Ascending aorta (tissue), 2 donors: ENCODE measurements around the gene RDH16. TPM values are rescaled to one million over a fixed set of nuclear protein-coding genes. Genes with fewer than 3 reads are reported as not detected.
"Not testable (repeated sequence)": the region's sequence is repeated elsewhere in the genome, so short reads cannot be mapped to it uniquely, and the experiment has no call there.

Experiments used
- DNase-seq, 2 donors: peaks; one replicate each; pipeline ENCODE4 v3.0.0-alpha.2; 2019; ENCODE audit warnings: low spot score in 2 of 2
- H3K27ac ChIP-seq, 2 donors: fragments of 200-600 bp; sonication (generic); one replicate each; pipeline ENCODE4 v1.5.1; 2016 to 2017; ENCODE audit warnings: mild to moderate bottlenecking in 1 of 2
- H3K27me3 ChIP-seq: fragments of 200-600 bp; sonication (generic); one replicate; pipeline ENCODE4 v1.5.1; 2017
- H3K36me3 ChIP-seq, 2 donors: fragments of 200-600 bp; sonication (generic); one replicate each; pipeline ENCODE4 v1.5.1; 2016
- H3K4me1 ChIP-seq, 2 donors: fragments of 200-600 bp; sonication (generic); one replicate each; pipeline ENCODE4 v1.5.1; 2016 to 2017; ENCODE audit warnings: mild to moderate bottlenecking in 1 of 2
- H3K4me3 ChIP-seq, 2 donors: fragments of 200-600 bp; sonication (generic); one replicate each; pipeline ENCODE4 v1.5.1; 2016 to 2017; ENCODE audit warnings: mild to moderate bottlenecking in 1 of 2
- H3K9me3 ChIP-seq, 2 donors: fragments of 200-600 bp; sonication (generic); one replicate each; pipeline ENCODE4 v1.5.1; 2016
- CTCF ChIP-seq, 3 experiments: fragments of 200-600 bp in 2 of 3; fragments of 450-650 bp in 1 of 3; sonication (generic) in 2 of 3; IDR thresholded peaks; one replicate each; pipeline ENCODE4 v1.5.1; 2016 to 2019; ENCODE audit warnings: antibody characterized with exemption in 3 of 3, mild to moderate bottlenecking in 1 of 3, moderate library complexity in 1 of 3
- intact Hi-C: fragments of 100-400 bp; cut with DNase I; formaldehyde crosslinking; loops from one replicate; pipeline ENCODE4 v1.15.1; 2023
- total RNA-seq: library from RNA; depleted of rRNA; stranded (reverse); fragments of >200 nt; gene quantifications from one replicate; pipeline ENCODE4 v1.1.0, GENCODE V29; 2016

RDH16 gene
- total RNA-seq, 1 donor from 2014 or later, result 5.6 TPM

GRCh38 chr12:56979628-56980027 is 22.2 kb upstream of the RDH16 start:
- no peak for DNase-seq
- Histone ChIP-seq H3K27me3 (no peaks in the 10 kb centered on the region), H3K36me3 (no peaks in the 10 kb centered on the region), H3K4me1 (no peaks in the 10 kb centered on the region), H3K4me3 (no peak overlapping the region), H3K9me3 (no peaks in the 10 kb centered on the region), H3K27ac (no peak overlapping the region)
- no peak for TF ChIP-seq CTCF (IDR thresholded peaks at IDR 0.05)
- intact Hi-C loops, result no loop called here

GRCh38 chr12:56978397-56979138 is 21.2 kb upstream of the RDH16 start:
- no peak for DNase-seq
- Histone ChIP-seq H3K36me3 (no peaks in the 10 kb centered on the region), H3K4me1 (no peaks in the 10 kb centered on the region), H3K4me3 (no peak overlapping the region), H3K27me3 (no peaks in the 10 kb centered on the region), H3K9me3 (no peaks in the 10 kb centered on the region), H3K27ac (no peak overlapping the region)
- no peak for TF ChIP-seq CTCF (IDR thresholded peaks at IDR 0.05)
- intact Hi-C loops, result no loop called here

DNA sequence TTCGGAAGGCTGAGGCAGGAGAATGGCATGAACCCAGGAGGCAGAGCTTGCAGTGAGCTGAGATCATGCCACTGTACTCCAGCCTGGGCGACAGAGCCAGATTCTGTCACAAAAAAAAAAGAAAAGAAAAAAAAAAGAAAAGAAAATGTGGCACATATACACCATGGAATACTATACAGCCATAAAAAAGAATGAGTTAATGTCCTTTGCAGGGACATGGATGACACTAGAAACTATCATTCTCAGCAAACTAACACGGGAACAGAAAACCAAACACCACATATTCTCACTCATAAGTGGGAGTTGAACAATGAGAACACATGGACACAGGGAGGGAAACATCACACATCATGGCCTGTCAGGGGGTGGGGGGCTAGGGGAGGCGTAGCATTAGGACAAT is 20.0 kb upstream of the RDH16 start:
- H3K27ac ChIP-seq, H3K9me3 ChIP-seq, H3K4me1 ChIP-seq, H3K36me3 ChIP-seq, H3K4me3 ChIP-seq, intact Hi-C loops, H3K27me3 ChIP-seq, DNase-seq: not testable (repeated sequence)

- H3K4me1 ChIP-seq, H3K27me3 ChIP-seq, H3K27ac ChIP-seq, H3K9me3 ChIP-seq, DNase-seq, H3K36me3 ChIP-seq, intact Hi-C loops, H3K4me3 ChIP-seq: not testable (repeated sequence)
These were observed 16.8 kb upstream of the RDH16 start for GRCh38 chr12:56974224-56974623.

DNA sequence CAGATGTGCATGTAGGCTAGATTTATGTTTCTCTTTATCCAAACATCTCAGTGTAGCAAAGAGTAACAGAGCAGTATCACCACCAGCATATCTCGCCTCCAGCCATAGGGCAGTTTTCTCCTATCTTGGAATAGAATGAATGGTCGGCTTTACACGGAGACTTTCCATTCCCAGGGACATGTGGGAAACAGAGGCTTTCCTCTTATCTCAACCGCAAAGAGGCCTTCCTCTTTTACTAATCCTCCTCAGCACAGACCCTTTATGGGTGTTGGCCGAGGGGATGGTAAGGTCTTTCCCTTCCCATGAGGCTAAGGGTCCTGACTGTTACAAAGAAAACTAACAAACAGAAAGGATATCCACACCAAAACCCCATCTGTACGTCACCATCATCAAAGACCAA is 11.5 kb upstream of the RDH16 start:
- H3K4me1 ChIP-seq, H3K36me3 ChIP-seq, intact Hi-C loops, H3K27me3 ChIP-seq, H3K27ac ChIP-seq, H3K4me3 ChIP-seq, DNase-seq: not testable (repeated sequence)
- H3K9me3 ChIP-seq, result peaks cover 0 to 10% of the 10 kb centered on the region in 2 donors

- peaks cover 0 to 10% of the 10 kb centered on the region in 2 donors for H3K9me3 ChIP-seq
- H3K4me1 ChIP-seq, DNase-seq, H3K4me3 ChIP-seq, H3K36me3 ChIP-seq, intact Hi-C loops, H3K27me3 ChIP-seq, H3K27ac ChIP-seq: not testable (repeated sequence)
These were observed 8.7 kb upstream of the RDH16 start for GRCh38 chr12:56965997-56966642.

GRCh38 chr12:56965124-56965523 is 7.7 kb upstream of the RDH16 start:
- intact Hi-C loops, H3K4me3 ChIP-seq, H3K27me3 ChIP-seq, H3K27ac ChIP-seq, DNase-seq, H3K36me3 ChIP-seq, H3K4me1 ChIP-seq: not testable (repeated sequence)
- peaks cover 0 to 10% of the 10 kb centered on the region in 2 donors for H3K9me3 ChIP-seq

DNA sequence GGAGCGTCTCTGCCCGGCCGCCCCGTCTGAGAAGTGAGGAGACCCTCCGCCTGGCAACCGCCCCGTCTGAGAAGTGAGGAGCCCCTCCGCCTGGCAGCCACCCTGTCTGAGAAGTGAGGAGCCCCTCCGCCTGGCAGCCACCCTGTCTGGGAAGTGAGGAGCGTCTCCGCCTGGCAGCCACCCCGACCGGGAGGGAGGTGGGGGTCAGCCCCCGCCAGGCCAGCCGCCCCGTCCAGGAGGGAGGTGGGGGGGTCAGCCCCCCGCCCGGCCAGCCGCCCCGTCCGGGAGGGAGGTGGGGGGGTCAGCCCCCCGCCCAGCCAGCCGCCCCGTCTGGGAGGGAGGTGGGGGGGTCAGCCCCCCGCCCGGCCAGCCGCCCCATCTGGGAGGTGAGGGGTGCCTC is 6.1 kb upstream of the RDH16 start:
- H3K9me3 ChIP-seq, result peaks cover 0 to 15% of the 10 kb centered on the region in 2 donors
- intact Hi-C loops, H3K4me3 ChIP-seq, H3K27ac ChIP-seq, DNase-seq, H3K36me3 ChIP-seq, H3K27me3 ChIP-seq, H3K4me1 ChIP-seq: not testable (repeated sequence)

DNA sequence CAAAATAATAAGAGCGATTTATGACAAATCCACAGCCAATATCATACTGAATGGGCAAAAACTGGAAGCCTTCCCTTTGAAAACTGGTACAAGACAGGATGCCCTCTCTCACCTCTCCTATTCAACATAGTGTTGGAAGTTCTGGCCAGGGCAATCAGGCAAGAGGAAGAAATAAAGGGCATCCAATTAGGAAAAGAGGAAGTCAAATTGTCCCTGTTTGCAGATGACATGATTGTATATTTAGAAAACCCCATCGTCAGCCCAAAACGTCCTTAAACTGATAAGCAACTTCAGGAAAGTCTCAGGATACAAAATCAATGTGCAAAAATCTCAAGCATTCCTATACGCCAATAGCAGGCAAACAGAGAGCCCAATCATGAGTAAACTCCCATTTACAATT is 4.8 kb upstream of the RDH16 start:
- H3K9me3 ChIP-seq, result peaks cover 0 to 17% of the 10 kb centered on the region in 2 donors
- H3K27me3 ChIP-seq, H3K4me1 ChIP-seq, H3K27ac ChIP-seq, DNase-seq, H3K4me3 ChIP-seq, H3K36me3 ChIP-seq, intact Hi-C loops: not testable (repeated sequence)
